8988T (cell line): ENCODE data around the gene GFPT1.
"Not testable (repeated sequence)": the region's sequence is repeated elsewhere in the genome, so short reads cannot be mapped to it uniquely, and the experiment has no call there.

Experiments used
- DNase-seq: peaks from one replicate; pipeline ENCODE4 v3.0.0; 2011

GFPT1 gene

DNA sequence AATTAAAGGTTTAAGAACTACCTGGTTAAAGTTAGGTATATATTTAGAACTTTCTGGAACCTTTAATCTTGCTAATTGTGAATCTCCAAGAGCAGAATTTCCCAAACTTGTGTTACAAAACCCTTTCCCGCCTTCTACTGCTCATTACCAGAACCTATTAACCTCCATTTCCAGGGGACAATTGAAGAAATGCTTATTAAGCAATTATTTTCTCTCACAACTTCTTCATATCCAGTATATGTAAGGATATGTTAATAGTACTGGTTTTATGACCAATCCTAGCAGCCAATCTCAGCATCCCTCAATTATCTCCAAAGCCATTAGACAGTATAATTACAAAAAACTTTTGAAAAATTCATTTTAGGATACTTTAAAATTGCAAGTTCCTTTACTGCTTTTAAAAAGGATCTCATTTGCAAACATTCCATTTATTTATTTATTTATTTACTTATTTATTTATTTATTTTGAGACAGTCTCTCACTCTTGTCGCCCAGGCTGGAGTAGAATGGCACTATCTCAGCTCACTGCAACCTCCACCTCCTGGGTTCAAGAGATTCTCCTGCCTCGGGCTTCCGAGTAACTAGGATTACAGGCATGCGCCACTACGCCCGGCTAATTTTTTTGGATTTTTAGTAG is 3.7 kb downstream of the GFPT1 start:
- DNase-seq = no peak

- no peak for DNase-seq
Measured at GRCh38 chr2:69382547-69382946, 4.5 kb downstream of the GFPT1 start.

DNA sequence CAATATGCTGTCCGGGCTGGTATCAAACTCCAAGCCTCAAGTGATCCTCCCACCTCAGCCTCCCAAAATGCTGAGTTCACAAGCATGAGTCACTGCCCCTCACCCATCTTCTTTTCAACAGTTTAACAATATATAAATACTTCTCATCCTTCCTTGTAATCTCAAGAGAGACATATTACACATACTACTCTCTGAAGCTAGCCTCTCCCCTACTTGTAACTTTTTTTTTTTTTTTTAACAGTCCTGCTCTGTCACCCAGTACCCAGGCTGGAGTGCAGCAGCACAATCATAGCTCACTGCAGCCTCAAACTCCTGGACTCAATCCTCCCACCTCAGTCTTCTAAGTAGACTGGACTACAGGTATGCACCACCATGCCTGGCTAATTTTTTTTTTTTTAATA is 5.7 kb downstream of the GFPT1 start:
- DNase-seq = no peak

GRCh38 chr2:69380072-69380917 is 6.7 kb downstream of the GFPT1 start:
- no peak for DNase-seq

DNA sequence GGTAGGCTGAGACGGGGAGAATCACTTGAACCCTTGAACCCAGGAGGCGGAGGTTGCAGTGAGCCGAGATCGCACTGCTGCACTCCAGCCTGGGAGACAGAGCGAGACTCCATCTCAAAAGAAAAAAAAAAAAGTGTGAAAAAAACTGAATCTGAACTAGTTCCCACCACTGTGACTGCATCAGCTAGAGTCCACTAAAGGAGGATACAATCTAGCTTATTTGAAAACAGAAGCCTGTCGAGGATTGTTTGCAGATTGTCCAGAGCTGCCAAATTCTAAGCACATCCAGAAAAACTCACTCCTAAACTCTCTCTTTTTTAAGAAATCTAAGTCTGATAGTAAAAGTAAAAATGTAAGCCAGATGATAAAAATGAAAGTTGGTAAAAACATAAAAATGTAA is 10.6 kb downstream of the GFPT1 start:
- no peak for DNase-seq

DNA sequence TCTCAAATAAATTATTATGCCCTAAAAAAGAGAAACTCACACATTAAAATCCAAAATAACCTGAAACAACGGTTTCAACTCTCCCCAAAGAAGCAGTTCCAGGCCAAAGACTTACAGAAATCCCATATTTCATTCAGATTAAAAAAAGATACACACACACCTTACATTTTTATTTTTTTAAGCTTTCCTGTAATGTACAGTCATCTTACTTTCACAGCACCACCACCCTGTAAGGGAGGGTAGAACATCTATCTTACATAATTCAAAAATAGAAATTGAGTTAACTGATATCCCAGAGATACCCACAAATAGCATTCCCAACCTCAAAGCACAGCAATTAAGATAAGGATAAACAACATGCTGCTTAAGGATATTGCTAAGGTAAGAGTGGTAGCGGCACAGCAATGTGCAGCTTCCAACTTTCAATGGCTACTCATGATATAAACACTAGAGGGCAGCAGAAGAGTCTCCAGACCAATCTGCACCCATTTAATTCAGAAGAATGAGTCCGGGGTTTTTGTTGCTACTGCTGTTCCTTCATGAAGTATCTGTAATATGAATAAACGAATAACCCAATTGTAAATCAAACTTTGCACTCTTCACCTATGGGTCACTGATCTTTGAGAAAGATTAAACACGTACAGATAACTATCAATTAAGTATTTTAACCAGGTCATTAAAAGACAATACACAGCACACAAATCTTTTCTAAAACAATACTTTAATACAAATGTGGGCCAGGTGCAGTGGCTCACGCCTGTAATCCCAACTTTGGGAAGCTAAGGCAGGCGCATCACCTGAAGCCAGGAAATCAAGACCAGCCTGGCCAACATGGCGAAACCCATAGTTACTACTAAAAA is 11.3 kb downstream of the GFPT1 start:
- no peak for DNase-seq

DNA sequence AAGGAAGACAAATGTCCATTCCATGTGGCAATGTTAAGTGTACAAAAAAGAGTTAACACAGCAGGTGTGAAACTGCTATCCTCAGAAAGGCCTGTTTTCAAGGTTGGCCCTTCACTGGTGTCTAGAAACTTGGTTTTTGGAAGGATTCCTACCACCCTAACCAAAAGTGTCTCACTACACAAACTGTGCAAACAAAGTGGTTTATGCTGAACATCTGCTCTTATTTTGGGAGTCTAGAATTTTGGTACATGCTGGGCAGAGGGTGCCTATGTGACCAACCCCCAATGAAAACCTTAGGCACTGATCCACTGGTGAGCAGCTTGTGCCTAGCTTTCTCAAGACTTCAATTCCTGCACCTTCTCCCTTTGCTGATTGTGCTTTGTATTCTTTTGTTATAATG is 14.3 kb downstream of the GFPT1 start:
- DNase-seq = no peak

DNA sequence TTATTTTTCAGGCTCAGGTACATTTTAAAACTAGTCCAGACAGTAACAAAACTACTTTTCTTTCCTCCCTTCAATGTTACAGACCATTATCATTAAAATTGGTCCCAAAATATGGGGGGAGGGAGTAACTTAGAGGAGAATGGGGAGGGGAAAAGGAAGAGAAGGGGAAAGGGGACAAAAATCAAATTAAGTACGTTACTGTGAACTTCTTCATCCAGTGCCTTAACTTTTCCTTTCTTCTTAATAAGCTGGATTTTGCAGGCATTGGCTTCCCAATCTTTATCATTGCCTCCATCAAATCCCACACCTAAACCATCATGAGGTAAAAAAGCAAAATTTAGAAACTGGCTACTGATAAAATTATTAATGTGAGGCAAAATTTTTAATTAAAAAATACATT is 17.2 kb downstream of the GFPT1 start:
- DNase-seq = no peak

GRCh38 chr2:69368588-69368987 is 18.4 kb downstream of the GFPT1 start:
- DNase-seq = no peak

GRCh38 chr2:69359371-69359770 is 27.7 kb downstream of the GFPT1 start:
- DNase-seq = no peak

DNA sequence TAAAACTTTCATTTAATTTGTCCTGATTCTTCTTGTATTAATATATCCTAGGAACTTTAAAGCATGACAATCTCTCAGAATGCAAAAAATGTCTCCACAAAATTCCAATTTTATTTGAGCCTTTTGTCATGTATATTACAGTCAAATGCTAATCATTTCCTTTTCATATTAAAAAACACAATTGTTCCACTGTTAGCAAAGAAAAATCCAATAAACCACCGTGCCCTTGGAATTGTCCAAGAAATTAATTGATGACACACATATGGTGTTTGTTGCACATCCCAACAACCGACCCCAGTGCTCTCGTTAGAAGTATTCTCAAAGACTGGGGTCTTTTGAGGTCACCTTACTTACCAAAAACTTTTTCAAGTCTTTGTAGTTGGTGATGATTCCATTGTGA is 28.1 kb downstream of the GFPT1 start:
- no peak for DNase-seq

- DNase-seq = no peak
Measured at GRCh38 chr2:69356471-69356870, 30.6 kb downstream of the GFPT1 start.

GRCh38 chr2:69354976-69355375 is 32.1 kb downstream of the GFPT1 start:
- DNase-seq = not testable (repeated sequence)

DNA sequence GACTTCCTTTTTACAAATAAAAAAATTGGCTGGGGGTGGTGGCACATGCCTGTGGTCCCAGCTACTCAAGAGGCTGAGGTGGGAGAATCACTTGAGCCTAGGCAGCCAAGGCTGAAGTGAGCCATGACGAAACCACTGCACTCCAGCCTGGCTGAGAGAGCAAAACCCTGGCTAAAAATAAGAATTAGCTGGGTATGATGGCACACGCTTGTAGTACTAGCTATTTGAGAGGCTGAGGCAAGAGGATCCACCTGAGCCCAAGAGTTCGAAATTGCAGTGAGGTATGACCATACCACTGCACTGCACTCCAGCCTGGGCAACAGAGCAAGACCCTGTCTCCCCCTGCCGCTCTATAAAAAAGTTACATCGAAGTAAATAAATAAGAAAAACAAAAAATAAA is 33.7 kb downstream of the GFPT1 start:
- no peak for DNase-seq

GRCh38 chr2:69348781-69349180 is 38.2 kb downstream of the GFPT1 start:
- DNase-seq = no peak

DNA sequence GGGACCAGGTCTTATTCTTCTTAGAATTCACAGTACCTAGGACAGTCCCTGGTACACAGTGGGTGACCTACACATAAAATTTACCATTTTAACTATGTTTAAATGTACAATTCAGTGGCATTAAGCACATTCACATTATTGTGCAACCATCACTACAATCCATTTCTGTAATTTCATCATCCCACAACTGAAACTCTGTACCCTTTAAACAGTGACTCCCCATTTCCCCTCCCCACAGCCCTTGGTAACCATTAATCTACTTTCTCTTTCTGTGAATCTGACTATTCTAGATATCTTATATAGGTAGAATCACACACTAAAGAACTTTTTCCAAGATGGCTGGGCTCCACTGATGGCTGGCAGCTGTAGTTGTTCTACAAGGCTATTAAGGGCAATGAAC is 41.6 kb downstream of the GFPT1 start:
- DNase-seq = no peak

DNA sequence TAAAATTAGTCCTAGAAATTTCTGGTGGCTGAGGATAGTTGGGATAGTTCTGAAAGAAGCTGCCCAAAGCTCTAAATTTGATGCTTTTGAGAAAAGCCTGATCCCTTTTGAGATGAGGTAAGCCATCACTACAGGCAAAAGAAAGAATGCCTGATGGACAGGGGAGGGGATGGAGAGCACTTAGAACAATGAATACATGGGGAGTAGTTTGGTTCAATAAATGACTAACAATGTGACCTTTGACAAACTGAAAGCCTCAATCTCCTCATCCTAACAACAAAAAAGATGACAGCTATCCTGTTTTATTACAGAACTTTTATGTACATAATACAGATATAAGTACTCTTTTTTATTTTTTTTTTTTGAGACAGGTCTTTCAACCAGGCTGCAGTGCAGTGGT is 42.7 kb downstream of the GFPT1 start:
- DNase-seq = no peak

- no peak for DNase-seq
Measured at GRCh38 chr2:69340101-69340775, 46.8 kb downstream of the GFPT1 start.

DNA sequence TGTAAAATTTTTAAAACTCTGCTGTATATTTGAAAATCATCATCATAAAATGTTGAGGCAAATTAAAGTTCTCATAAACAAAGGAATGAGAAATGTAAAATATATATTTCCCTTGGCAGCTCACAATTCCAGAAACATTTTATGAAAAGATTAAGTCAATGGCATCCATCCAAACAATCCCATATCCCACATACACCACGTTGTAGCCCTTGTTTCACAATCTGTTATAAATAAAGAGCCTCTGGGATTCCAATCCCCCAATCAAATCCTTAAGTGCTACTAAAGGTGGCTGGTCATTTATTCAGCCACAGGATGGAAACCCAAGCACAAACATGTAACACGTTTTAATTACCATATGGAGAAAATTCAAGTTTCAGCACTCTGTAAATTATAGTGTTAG is 51.7 kb downstream of the GFPT1 start:
- DNase-seq = no peak

GRCh38 chr2:69333352-69333751 is 53.7 kb downstream of the GFPT1 start:
- no peak for DNase-seq

DNA sequence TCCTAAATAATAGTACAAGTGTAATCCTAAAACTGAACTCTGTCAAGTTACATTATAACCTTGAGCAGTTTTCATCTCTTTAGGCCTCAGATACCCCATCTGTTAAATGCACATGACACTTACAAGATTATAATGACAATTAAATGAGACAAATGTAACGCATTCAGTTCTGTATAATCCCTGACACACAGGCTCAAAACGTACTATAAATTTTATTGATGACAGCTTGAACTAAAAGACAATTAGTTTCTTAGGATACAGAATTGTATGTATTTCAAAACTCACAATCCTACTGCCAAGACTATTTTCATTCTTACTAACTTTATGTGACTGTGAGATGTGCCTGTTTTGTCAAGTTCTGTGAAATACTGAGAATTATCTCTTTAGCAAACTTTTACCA is 56.2 kb downstream of the GFPT1 start:
- no peak for DNase-seq

DNA sequence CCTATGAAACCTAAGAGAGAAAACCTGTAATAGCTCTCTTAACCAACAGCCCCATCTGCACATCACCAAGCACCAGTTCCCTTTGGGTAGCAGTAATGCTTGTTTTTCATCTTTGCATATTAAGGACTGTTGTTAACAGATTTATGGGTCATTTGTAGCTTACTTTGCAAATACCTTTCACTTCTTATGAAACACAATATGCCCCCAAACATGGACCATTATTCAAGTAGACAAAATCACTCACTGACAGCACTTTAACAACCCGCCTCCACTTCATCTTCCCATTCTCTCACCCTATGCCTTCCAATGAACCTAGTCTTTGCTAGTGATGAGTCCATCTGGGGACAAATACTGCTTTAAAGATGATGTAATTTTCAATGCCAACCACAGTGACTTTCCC is 64.4 kb downstream of the GFPT1 start:
- DNase-seq = no peak

DNA sequence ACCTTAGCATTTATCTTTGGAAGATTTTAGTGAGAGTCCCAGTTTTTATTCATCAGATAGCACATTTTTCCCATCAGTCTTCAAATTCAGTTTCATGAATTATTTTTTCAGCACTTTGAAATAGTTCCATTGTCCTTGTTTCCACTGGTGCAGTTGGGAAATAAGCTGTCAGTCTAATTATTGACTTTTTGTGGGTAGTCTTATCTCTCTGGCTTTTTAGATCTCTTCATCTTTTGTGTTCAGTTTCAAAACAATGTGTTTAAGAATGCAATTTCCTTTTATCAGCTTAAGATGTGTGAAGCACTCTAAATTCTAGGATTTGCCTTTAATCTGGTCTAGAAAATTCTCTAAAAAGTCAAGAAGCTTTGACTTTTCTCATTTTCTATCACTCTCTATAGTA is 70.5 kb downstream of the GFPT1 start:
- DNase-seq = no peak
